Fibroblast of lung (primary cell): ENCODE results near the gene ZFP64. TPM values are rescaled to one million over a fixed set of nuclear protein-coding genes. Genes with fewer than 3 reads are reported as not detected.
"Not testable (repeated sequence)": the region's sequence is repeated elsewhere in the genome, so short reads cannot be mapped to it uniquely, and the experiment has no call there.

ENCODE experiments used
- DNase-seq, 2 donors: peaks; one replicate each; pipeline versions ENCODE4 v3.0.0 to v3.0.0-alpha.2; 2010; ENCODE audit warnings: low read depth in 2 of 2
- H2AFZ ChIP-seq: 2 replicates; pipeline ENCODE4 v1.5.1; 2012; ENCODE audit warnings: low read length, control low read depth, inconsistent platforms
- H3K27ac ChIP-seq: 2 replicates; pipeline ENCODE4 v1.5.1; 2011; ENCODE audit warnings: low read length, control low read depth; ENCODE audit not compliant: insufficient read depth
- H3K27me3 ChIP-seq: 2 replicates; pipeline ENCODE4 v1.5.1; 2011; ENCODE audit warnings: mild to moderate bottlenecking, low read length; ENCODE audit not compliant: control insufficient read depth, insufficient read depth
- H3K36me3 ChIP-seq: 2 replicates; pipeline ENCODE4 v1.5.1; 2011; ENCODE audit warnings: low read length; ENCODE audit not compliant: control insufficient read depth, insufficient read depth
- H3K4me1 ChIP-seq: 2 replicates; pipeline ENCODE4 v1.5.1; 2011; ENCODE audit warnings: low read length; ENCODE audit not compliant: control insufficient read depth, insufficient read depth; ENCODE audit errors: extremely low read depth
- H3K4me2 ChIP-seq: 2 replicates; pipeline ENCODE4 v1.5.1; 2011; ENCODE audit warnings: low read length, control low read depth; ENCODE audit not compliant: insufficient read depth; ENCODE audit errors: extremely low read depth
- H3K4me3 ChIP-seq, 4 experiments: fragments of 200-600 bp in 1 of 4; sonication (generic) in 1 of 4; replicated peaks in 1 of 4; 2 replicates each; pipeline ENCODE4 v1.5.1; 2011 to 2016; ENCODE audit warnings: low read length in 4 of 4, low read depth in 3 of 4, mild to moderate bottlenecking in 3 of 4, control low read depth in 2 of 4, inconsistent platforms in 1 of 4, mixed read lengths in 1 of 4; ENCODE audit not compliant: insufficient read depth in 1 of 4; ENCODE audit errors: control extremely low read depth in 1 of 4
- H3K79me2 ChIP-seq: 2 replicates; pipeline ENCODE4 v1.5.1; 2012; ENCODE audit warnings: mild to moderate bottlenecking, low read length, inconsistent platforms; ENCODE audit not compliant: control insufficient read depth, insufficient read depth
- H3K9ac ChIP-seq: 2 replicates; pipeline ENCODE4 v1.5.1; 2011; ENCODE audit warnings: mild to moderate bottlenecking, low read length, control low read depth; ENCODE audit not compliant: insufficient read depth
- H3K9me3 ChIP-seq: 2 replicates; pipeline ENCODE4 v1.5.1; 2012; ENCODE audit warnings: low read depth, low read length; ENCODE audit not compliant: control insufficient read depth, insufficient read depth
- H4K20me1 ChIP-seq: 2 replicates; pipeline ENCODE4 v1.5.1; 2011; ENCODE audit warnings: low read length; ENCODE audit not compliant: control insufficient read depth, insufficient read depth; ENCODE audit errors: extremely low read depth
- EZH2 ChIP-seq: IDR thresholded peaks from 2 replicates; pipeline ENCODE4 v1.5.1; 2012; ENCODE audit warnings: low read length, control low read depth, mild to moderate bottlenecking; ENCODE audit errors: missing control alignments
- polyA plus RNA-seq, 2 donors: library from polyadenylated mRNA; depleted of rRNA in 1 of 2; stranded (reverse) in 1 of 2; unstranded in 1 of 2; fragments of >200 nt; gene quantifications; 2 replicates each; pipeline ENCODE4 v1.2.1, GENCODE V29; 2011 to 2012; ENCODE audit warnings: missing spikeins in 1 of 2
- total RNA-seq: library from RNA; depleted of rRNA; stranded (reverse); fragments of >200 nt; gene quantifications from 2 replicates; pipeline ENCODE4 v1.2.1, GENCODE V29; 2014
- TF ChIP-seq, protein P1 (sequence below), 2 donors: IDR thresholded peaks in 1 of 2; conservative IDR thresholded peaks in 1 of 2; 1 replicate in 1 of 2; 2 replicates in 1 of 2; pipeline ENCODE4 v1.5.1; 2011 to 2012; ENCODE audit warnings: low read length in 2 of 2, control low read depth in 1 of 2, inconsistent platforms in 1 of 2, low read depth in 1 of 2, mild to moderate bottlenecking in 1 of 2

The ZFP64 gene
- total and polyA plus RNA-seq, 2 donors (not counting 1 experiment from before 2014, with no cell fraction given), result 14.7 to 15.0 TPM

DNA sequence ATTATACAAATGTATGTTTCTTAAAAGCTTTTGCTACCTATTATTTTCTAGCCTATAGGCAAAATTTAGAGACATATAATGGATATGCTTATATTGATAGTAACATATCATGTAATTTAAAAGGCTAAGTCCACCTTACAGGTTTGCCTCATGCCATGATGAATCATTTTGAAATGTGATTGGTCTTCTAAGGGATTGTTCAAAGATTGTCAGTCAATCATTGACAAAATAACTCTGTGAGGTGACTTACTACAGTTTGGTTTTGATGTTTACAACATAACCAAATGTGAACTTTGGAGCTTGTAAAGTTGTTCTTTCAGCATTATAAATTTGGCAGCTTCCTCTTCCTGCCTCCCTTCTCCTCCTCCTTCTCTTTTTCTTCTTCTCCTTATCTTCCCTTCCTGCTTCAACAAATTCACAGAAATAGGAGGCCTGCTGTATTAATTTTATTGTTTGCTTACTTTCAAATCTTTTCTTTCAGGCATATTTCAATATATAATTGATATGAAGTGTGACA, 39.7 kb upstream of the ZFP64 start:
- no peak overlapping the region for H3K27ac ChIP-seq
- no peaks in the 10 kb centered on the region for H3K9me3 ChIP-seq
- H3K79me2 ChIP-seq, result no peaks in the 10 kb centered on the region
- TF ChIP-seq, protein P1, sequence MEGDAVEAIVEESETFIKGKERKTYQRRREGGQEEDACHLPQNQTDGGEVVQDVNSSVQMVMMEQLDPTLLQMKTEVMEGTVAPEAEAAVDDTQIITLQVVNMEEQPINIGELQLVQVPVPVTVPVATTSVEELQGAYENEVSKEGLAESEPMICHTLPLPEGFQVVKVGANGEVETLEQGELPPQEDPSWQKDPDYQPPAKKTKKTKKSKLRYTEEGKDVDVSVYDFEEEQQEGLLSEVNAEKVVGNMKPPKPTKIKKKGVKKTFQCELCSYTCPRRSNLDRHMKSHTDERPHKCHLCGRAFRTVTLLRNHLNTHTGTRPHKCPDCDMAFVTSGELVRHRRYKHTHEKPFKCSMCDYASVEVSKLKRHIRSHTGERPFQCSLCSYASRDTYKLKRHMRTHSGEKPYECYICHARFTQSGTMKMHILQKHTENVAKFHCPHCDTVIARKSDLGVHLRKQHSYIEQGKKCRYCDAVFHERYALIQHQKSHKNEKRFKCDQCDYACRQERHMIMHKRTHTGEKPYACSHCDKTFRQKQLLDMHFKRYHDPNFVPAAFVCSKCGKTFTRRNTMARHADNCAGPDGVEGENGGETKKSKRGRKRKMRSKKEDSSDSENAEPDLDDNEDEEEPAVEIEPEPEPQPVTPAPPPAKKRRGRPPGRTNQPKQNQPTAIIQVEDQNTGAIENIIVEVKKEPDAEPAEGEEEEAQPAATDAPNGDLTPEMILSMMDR (conservative IDR thresholded peaks at IDR 0.05 in 1 of 2, IDR thresholded peaks at IDR 0.05 in 1 of 2; ENCODE audit: low read depth in 1 of 2, low read length in 2 of 2), result no peak
- no peak overlapping the region for H3K4me3 ChIP-seq
- H3K4me2 ChIP-seq, result no peak overlapping the region
- no peaks in the 10 kb centered on the region for H3K36me3 ChIP-seq
- no peaks in the 10 kb centered on the region for H3K4me1 ChIP-seq
- H2AFZ ChIP-seq, result no peak overlapping the region
- H3K9ac ChIP-seq, result no peak overlapping the region
- H3K27me3 ChIP-seq, result no peaks in the 10 kb centered on the region
- H4K20me1 ChIP-seq, result no peaks in the 10 kb centered on the region
- no peak for DNase-seq

DNA sequence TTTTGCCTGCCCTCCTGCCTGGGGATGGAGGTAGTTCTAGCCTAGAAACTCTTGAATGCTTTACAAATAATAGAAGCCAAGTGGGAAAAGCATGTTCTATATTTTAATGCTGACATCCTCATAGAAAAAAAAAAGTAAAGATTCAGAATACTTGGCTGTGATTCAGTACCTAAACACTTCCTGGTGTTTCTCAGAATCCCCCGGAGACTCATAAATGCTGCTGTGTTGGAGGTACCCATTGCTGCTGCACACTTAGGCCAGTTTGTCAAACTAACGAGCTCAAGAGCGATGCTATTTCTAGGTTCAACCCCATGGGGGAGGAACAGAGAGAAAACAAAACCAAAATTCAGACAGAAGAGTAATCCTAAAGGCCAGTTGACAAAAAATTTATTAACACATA, 38.8 kb upstream of the ZFP64 start:
- H3K27me3 ChIP-seq, result no peaks in the 10 kb centered on the region
- no peak overlapping the region for H3K4me2 ChIP-seq
- no peaks in the 10 kb centered on the region for H4K20me1 ChIP-seq
- H3K4me3 ChIP-seq, result no peak overlapping the region
- H3K79me2 ChIP-seq, result no peaks in the 10 kb centered on the region
- H3K27ac ChIP-seq, result no peak overlapping the region
- H3K36me3 ChIP-seq, result no peaks in the 10 kb centered on the region
- H3K9ac ChIP-seq, result no peak overlapping the region
- no peaks in the 10 kb centered on the region for H3K9me3 ChIP-seq
- TF ChIP-seq EZH2, result no peak
- no peaks in the 10 kb centered on the region for H3K4me1 ChIP-seq
- H2AFZ ChIP-seq, result no peak overlapping the region
- no peak for DNase-seq

- not testable (repeated sequence) for H3K79me2 ChIP-seq, H3K36me3 ChIP-seq, H3K4me3 ChIP-seq, H3K27me3 ChIP-seq, H3K9me3 ChIP-seq, H3K27ac ChIP-seq, H3K4me1 ChIP-seq, H4K20me1 ChIP-seq, H2AFZ ChIP-seq, H3K4me2 ChIP-seq, DNase-seq, H3K9ac ChIP-seq
Observed at GRCh38 chr20:52229346-52229745, 37.8 kb upstream of the ZFP64 start.

- Histone ChIP-seq H3K4me1 (no peaks in the 10 kb centered on the region), H3K9me3 (no peaks in the 10 kb centered on the region)
- no peak for DNase-seq
Observed at GRCh38 chr20:52226370-52226769, 34.8 kb upstream of the ZFP64 start.

More at GRCh38 chr20:52226370-52226769, 34.8 kb upstream of the ZFP64 start:
- Histone ChIP-seq H4K20me1 (no peaks in the 10 kb centered on the region), H3K36me3 (no peaks in the 10 kb centered on the region), H3K9ac (no peak overlapping the region), H3K27ac (no peak overlapping the region), H3K27me3 (no peaks in the 10 kb centered on the region), H3K79me2 (no peaks in the 10 kb centered on the region), H3K4me3 (no peak overlapping the region), H2AFZ (no peak overlapping the region), H3K4me2 (no peak overlapping the region)
- TF ChIP-seq, protein P1 (conservative IDR thresholded peaks at IDR 0.05 in 1 of 2, IDR thresholded peaks at IDR 0.05 in 1 of 2; ENCODE audit: low read depth in 1 of 2, low read length in 2 of 2), result no peak
- no peak for TF ChIP-seq EZH2
